ENCODE measurements around the gene CLSTN2. TPM values are rescaled to one million over a fixed set of nuclear protein-coding genes. Genes with fewer than 3 reads are reported as not detected.

CLSTN2 gene
- total RNA-seq, 1 experiment from 2014 or later, result 0.02 TPM

- peaks cover 44% of the 10 kb centered on the region for H3K27me3 ChIP-seq (ENCODE audit: insufficient read depth, low read length)
- no peak overlapping the region for H3K4me3 ChIP-seq (replicated peaks in 1 of 2; ENCODE audit: low read depth in 1 of 2, low read length in 2 of 2)
- H3K9me3 ChIP-seq (ENCODE audit: control insufficient read depth in 1 of 2, insufficient read depth in 1 of 2, low read depth in 1 of 2, low read length in 2 of 2), result no peaks in the 10 kb centered on the region
- no peaks in the 10 kb centered on the region for H4K20me1 ChIP-seq (ENCODE audit: insufficient read depth)
- no peak for DNase-seq (ENCODE audit: low read depth, low spot score)
- POLR2A ChIA-PET, result no interaction called here
- intact Hi-C loops (cut with micrococcal nuclease), result no loop called here
- no peak overlapping the region for H3K9ac ChIP-seq (ENCODE audit: low read length)
- CTCF ChIA-PET, result no interaction called here
- no TSS peak for BruUV-seq (replicated peaks)
- H3K27ac ChIP-seq (ENCODE audit: low read depth, low read length), result no peak overlapping the region
- H3K79me2 ChIP-seq (ENCODE audit: insufficient read depth, low read length), result no peaks in the 10 kb centered on the region
- RAD21 ChIA-PET (ENCODE audit: low non-redundant PET in 1 of 2, low total read pairs in 2 of 2, uncharacterized antibody in 2 of 2, unreplicated experiment in 2 of 2), result no interaction called here
- no peaks in the 10 kb centered on the region for H3K9me2 ChIP-seq (ENCODE audit: insufficient read depth)
- H3K36me3 ChIP-seq (ENCODE audit: control insufficient read depth in 1 of 2, insufficient read depth in 2 of 2, low read length in 2 of 2), result no peaks in the 10 kb centered on the region
- no peak overlapping the region for H2AFZ ChIP-seq (ENCODE audit: low read depth, low read length, poor library complexity, severe bottlenecking)
- no peaks in the 10 kb centered on the region for H3K4me1 ChIP-seq (ENCODE audit: control insufficient read depth in 1 of 2, insufficient read depth in 2 of 2, low read length in 2 of 2)
- ATAC-seq, result no peak
- no peak overlapping the region for H3K4me2 ChIP-seq (ENCODE audit: low read length)
- TF ChIP-seq EZH2 (IDR thresholded peaks at IDR 0.05), result no peak
- TF ChIP-seq ZBTB33 (IDR thresholded peaks at IDR 0.05; ENCODE audit: extremely low read depth, insufficient replicate concordance, low read length), result no peak
- TF ChIP-seq SIN3A (IDR thresholded peaks at IDR 0.05; ENCODE audit: low read depth), result no peak
- no peak for TF ChIP-seq POLR2AphosphoS5 (IDR thresholded peaks at IDR 0.05; ENCODE audit: low read depth, low read length)
- TF ChIP-seq RAD21 (IDR thresholded peaks at IDR 0.05; ENCODE audit: low read depth), result no peak
- TF ChIP-seq ELF1 (IDR thresholded peaks at IDR 0.05; ENCODE audit: borderline replicate concordance, low read depth), result no peak
Measured at GRCh38 chr3:140456974-140457373, 522.0 kb downstream of the CLSTN2 start.

- Histone ChIP-seq H3K9ac (ENCODE audit: low read length) (no peak overlapping the region), H3K4me3 (replicated peaks in 1 of 2; ENCODE audit: low read depth in 1 of 2, low read length in 2 of 2) (no peak overlapping the region), H3K9me2 (ENCODE audit: insufficient read depth) (no peaks in the 10 kb centered on the region), H3K79me2 (ENCODE audit: insufficient read depth, low read length) (no peaks in the 10 kb centered on the region), H3K36me3 (ENCODE audit: control insufficient read depth in 1 of 2, insufficient read depth in 2 of 2, low read length in 2 of 2) (no peaks in the 10 kb centered on the region), H3K9me3 (ENCODE audit: control insufficient read depth in 1 of 2, insufficient read depth in 1 of 2, low read depth in 1 of 2, low read length in 2 of 2) (no peaks in the 10 kb centered on the region), H3K27me3 (ENCODE audit: insufficient read depth, low read length) (peaks cover 54% of the 10 kb centered on the region), H2AFZ (ENCODE audit: low read depth, low read length, poor library complexity, severe bottlenecking) (no peak overlapping the region), H3K4me1 (ENCODE audit: control insufficient read depth in 1 of 2, insufficient read depth in 2 of 2, low read length in 2 of 2) (no peaks in the 10 kb centered on the region), H3K4me2 (ENCODE audit: low read length) (no peak overlapping the region), H3K27ac (ENCODE audit: low read depth, low read length) (no peak overlapping the region), H4K20me1 (ENCODE audit: insufficient read depth) (no peaks in the 10 kb centered on the region)
- TF ChIP-seq CEBPB (IDR thresholded peaks at IDR 0.05; ENCODE audit: low read depth) (no peak), SRF (IDR thresholded peaks at IDR 0.05; ENCODE audit: low read depth) (no peak), ZNF274 (IDR thresholded peaks at IDR 0.05; ENCODE audit: low read depth, low read length) (no peak), EZH2 (IDR thresholded peaks at IDR 0.05) (no peak), EGR1 (IDR thresholded peaks at IDR 0.05; ENCODE audit: low read depth) (no peak), REST (IDR thresholded peaks at IDR 0.05; ENCODE audit: low read depth) (no peak)
- ATAC-seq, result no peak
- POLR2A ChIA-PET, result no interaction called here
- CTCF ChIA-PET, result no interaction called here
- RAD21 ChIA-PET (ENCODE audit: low non-redundant PET in 1 of 2, low total read pairs in 2 of 2, uncharacterized antibody in 2 of 2, unreplicated experiment in 2 of 2), result no interaction called here
- intact Hi-C loops (cut with micrococcal nuclease), result no loop called here
- no TSS peak for BruUV-seq (replicated peaks)
- no peak for DNase-seq (ENCODE audit: low read depth, low spot score)
Measured at GRCh38 chr3:140459462-140459861, 524.5 kb downstream of the CLSTN2 start.

Measured in HCT116 (cell line).